ENCODE data around the gene CIBAR2. TPM values are rescaled to one million over a fixed set of nuclear protein-coding genes. Genes with fewer than 3 reads are reported as not detected.
A peak's percentile ranks its signal among the peaks of the same experiment; 100 is the strongest.
"Not testable (repeated sequence)": the region's sequence is repeated elsewhere in the genome, so short reads cannot be mapped to it uniquely, and the experiment has no call there.

Gene CIBAR2
- total and polyA plus RNA-seq, 2 donors (not counting 1 experiment from before 2014, with no cell fraction given) = not detected

DNA sequence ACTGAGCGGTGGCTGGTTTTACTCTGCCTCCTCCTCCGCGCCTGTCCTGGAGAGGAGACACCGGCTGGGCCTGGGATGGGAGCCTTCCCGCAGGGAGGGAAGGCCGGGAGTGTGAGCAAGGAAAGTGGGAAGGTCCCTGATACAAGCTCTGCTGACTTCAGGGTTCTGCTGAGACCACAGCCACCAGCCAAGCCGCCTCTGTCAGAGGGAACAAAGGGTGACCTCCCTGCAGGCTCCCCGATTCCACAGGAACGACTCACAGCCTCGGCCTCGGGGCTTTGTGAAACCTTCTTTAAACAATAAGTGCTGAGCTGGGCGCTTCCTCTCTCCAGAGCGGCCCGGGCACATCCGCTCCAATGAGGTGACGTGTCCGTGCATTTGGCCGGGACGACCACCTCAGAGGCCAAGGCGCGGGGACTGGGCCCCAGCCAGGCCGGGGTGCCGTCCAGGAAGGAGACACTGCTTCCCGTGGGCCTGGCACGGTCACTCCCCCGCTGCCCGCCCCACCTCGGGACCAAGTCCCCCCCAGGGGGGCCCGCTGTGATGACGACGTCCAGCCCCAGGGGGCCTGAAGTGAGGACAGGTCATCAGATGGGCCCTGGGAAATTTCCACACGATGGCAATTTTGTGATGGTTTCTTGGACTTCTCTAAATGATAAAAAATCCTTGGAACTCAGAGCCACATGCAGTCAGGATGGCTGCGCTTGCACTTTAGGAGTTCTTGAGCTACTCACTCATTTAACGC is 11.8 kb upstream of the CIBAR2 start:
- TF ChIP-seq EZH2 (IDR thresholded peaks at IDR 0.05; ENCODE audit: low read length, missing control alignments) = no peak
- TF ChIP-seq, protein P1, sequence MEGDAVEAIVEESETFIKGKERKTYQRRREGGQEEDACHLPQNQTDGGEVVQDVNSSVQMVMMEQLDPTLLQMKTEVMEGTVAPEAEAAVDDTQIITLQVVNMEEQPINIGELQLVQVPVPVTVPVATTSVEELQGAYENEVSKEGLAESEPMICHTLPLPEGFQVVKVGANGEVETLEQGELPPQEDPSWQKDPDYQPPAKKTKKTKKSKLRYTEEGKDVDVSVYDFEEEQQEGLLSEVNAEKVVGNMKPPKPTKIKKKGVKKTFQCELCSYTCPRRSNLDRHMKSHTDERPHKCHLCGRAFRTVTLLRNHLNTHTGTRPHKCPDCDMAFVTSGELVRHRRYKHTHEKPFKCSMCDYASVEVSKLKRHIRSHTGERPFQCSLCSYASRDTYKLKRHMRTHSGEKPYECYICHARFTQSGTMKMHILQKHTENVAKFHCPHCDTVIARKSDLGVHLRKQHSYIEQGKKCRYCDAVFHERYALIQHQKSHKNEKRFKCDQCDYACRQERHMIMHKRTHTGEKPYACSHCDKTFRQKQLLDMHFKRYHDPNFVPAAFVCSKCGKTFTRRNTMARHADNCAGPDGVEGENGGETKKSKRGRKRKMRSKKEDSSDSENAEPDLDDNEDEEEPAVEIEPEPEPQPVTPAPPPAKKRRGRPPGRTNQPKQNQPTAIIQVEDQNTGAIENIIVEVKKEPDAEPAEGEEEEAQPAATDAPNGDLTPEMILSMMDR (conservative IDR thresholded peaks at IDR 0.05 in 1 of 2, IDR thresholded peaks at IDR 0.05 in 1 of 2; ENCODE audit: low read depth in 1 of 2, low read length in 2 of 2) = no peak
- Histone ChIP-seq H3K36me3 (ENCODE audit: control insufficient read depth, insufficient read depth, low read length) (no peaks in the 10 kb centered on the region), H3K9me3 (ENCODE audit: control insufficient read depth, insufficient read depth, low read depth, low read length) (no peaks in the 10 kb centered on the region), H3K27me3 (ENCODE audit: control insufficient read depth, insufficient read depth, low read length) (no peaks in the 10 kb centered on the region), H3K4me3 (replicated peaks in 1 of 4; ENCODE audit: control extremely low read depth in 1 of 4, insufficient read depth in 1 of 4, low read depth in 3 of 4, low read length in 4 of 4) (peak overlapping the region in 3 of 4 experiments; percentile 9 to 16 (median 12)), H4K20me1 (ENCODE audit: control insufficient read depth, extremely low read depth, insufficient read depth, low read length) (no peaks in the 10 kb centered on the region), H3K4me1 (ENCODE audit: control insufficient read depth, extremely low read depth, insufficient read depth, low read length) (peaks cover 3% of the 10 kb centered on the region), H2AFZ (ENCODE audit: low read length) (peak overlapping the region; percentile 47), H3K27ac (ENCODE audit: insufficient read depth, low read length) (peak overlapping the region; percentile 88), H3K79me2 (ENCODE audit: control insufficient read depth, insufficient read depth, low read length) (no peaks in the 10 kb centered on the region), H3K4me2 (ENCODE audit: extremely low read depth, insufficient read depth, low read length) (peak overlapping the region; percentile 77), H3K9ac (ENCODE audit: insufficient read depth, low read length) (peak overlapping the region; percentile 58)
- DNase-seq (ENCODE audit: low read depth in 2 of 2) = peak; percentile 87 to 92

DNA sequence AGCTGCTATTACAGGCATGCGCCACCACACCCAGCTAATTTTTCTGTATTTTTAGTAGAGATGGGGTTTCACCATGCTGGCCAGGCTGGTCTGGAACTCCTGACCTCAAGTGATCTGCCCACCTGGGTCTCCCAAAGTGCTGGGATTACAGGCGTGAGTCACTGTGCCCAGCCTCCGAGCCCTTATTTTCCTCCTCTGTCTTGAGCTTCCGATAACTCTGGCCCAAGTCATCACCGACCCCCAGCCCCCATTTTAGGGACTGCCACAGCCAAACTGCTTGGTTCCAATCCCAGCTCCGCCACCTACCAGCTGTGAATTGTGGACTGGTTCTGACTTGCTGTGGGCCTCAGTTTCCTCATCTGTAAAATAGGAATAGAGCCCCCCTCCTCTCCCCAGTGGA is 11.2 kb upstream of the CIBAR2 start:
- not testable (repeated sequence) for H4K20me1 ChIP-seq (ENCODE audit: control insufficient read depth, extremely low read depth, insufficient read depth, low read length); DNase-seq (ENCODE audit: low read depth in 2 of 2); H3K79me2 ChIP-seq (ENCODE audit: control insufficient read depth, insufficient read depth, low read length); H3K27me3 ChIP-seq (ENCODE audit: control insufficient read depth, insufficient read depth, low read length); H3K9me3 ChIP-seq (ENCODE audit: control insufficient read depth, insufficient read depth, low read depth, low read length); H3K36me3 ChIP-seq (ENCODE audit: control insufficient read depth, insufficient read depth, low read length); H3K4me1 ChIP-seq (ENCODE audit: control insufficient read depth, extremely low read depth, insufficient read depth, low read length)
- Histone ChIP-seq H2AFZ (ENCODE audit: low read length) (peak overlapping the region; percentile 47), H3K9ac (ENCODE audit: insufficient read depth, low read length) (peak overlapping the region; percentile 58), H3K4me3 (replicated peaks in 1 of 4; ENCODE audit: control extremely low read depth in 1 of 4, insufficient read depth in 1 of 4, low read depth in 3 of 4, low read length in 4 of 4) (peak overlapping the region in 3 of 4 experiments; percentile 9 to 16 (median 12)), H3K4me2 (ENCODE audit: extremely low read depth, insufficient read depth, low read length) (peak overlapping the region; percentile 77), H3K27ac (ENCODE audit: insufficient read depth, low read length) (peak overlapping the region; percentile 88)

DNA sequence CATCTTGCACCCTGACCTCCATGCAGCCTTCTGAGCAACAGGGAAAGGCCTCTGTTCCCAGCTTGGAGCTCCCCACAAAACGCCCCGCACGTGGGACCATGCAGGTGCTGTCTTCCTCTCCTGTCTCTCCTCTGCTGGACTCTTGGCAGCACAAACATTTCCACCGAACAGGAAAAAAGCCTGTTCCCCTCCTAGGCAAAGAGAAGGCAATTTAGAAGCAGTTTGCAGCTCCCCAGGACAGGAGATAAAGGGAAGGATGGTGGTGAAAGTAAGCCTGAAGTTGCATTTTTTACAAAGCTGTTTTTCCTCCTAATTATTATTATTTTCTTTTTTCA is 7.7 kb upstream of the CIBAR2 start:
- DNase-seq (ENCODE audit: low read depth in 2 of 2) = no peak
- no peak overlapping the region for H3K4me3 ChIP-seq (replicated peaks in 1 of 4; ENCODE audit: control extremely low read depth in 1 of 4, insufficient read depth in 1 of 4, low read depth in 3 of 4, low read length in 4 of 4)
- H3K27ac ChIP-seq (ENCODE audit: insufficient read depth, low read length) = no peak overlapping the region
- H3K9me3 ChIP-seq (ENCODE audit: control insufficient read depth, insufficient read depth, low read depth, low read length) = no peaks in the 10 kb centered on the region
- H4K20me1 ChIP-seq (ENCODE audit: control insufficient read depth, extremely low read depth, insufficient read depth, low read length) = no peaks in the 10 kb centered on the region
- H3K9ac ChIP-seq (ENCODE audit: insufficient read depth, low read length) = no peak overlapping the region
- no peak for TF ChIP-seq EZH2 (IDR thresholded peaks at IDR 0.05; ENCODE audit: low read length, missing control alignments)
- TF ChIP-seq, protein P1 (conservative IDR thresholded peaks at IDR 0.05 in 1 of 2, IDR thresholded peaks at IDR 0.05 in 1 of 2; ENCODE audit: low read depth in 1 of 2, low read length in 2 of 2) = no peak
- H3K36me3 ChIP-seq (ENCODE audit: control insufficient read depth, insufficient read depth, low read length) = no peaks in the 10 kb centered on the region
- H2AFZ ChIP-seq (ENCODE audit: low read length) = no peak overlapping the region
- no peak overlapping the region for H3K4me2 ChIP-seq (ENCODE audit: extremely low read depth, insufficient read depth, low read length)
- no peaks in the 10 kb centered on the region for H3K27me3 ChIP-seq (ENCODE audit: control insufficient read depth, insufficient read depth, low read length)
- no peaks in the 10 kb centered on the region for H3K79me2 ChIP-seq (ENCODE audit: control insufficient read depth, insufficient read depth, low read length)
- peaks cover 3% of the 10 kb centered on the region for H3K4me1 ChIP-seq (ENCODE audit: control insufficient read depth, extremely low read depth, insufficient read depth, low read length)

Data from fibroblast of lung (primary cell).